Dedifferentiated amniotic fluid mesenchymal stem cell (primary cell): Measurements from ENCODE around the gene TEX14.
"Not testable (repeated sequence)": the region's sequence is repeated elsewhere in the genome, so short reads cannot be mapped to it uniquely, and the experiment has no call there.

ENCODE experiments used
- DNase-seq: peaks from one replicate; pipeline ENCODE4 v3.0.0-alpha.2; 2016; ENCODE audit errors: extremely low spot score

Gene TEX14

GRCh38 chr17:58597371-58597770 lies 94.5 kb downstream of the TEX14 start:
- DNase-seq, result no peak

- DNase-seq, result no peak
Observed at GRCh38 chr17:58595194-58595792, 96.6 kb downstream of the TEX14 start.

DNA sequence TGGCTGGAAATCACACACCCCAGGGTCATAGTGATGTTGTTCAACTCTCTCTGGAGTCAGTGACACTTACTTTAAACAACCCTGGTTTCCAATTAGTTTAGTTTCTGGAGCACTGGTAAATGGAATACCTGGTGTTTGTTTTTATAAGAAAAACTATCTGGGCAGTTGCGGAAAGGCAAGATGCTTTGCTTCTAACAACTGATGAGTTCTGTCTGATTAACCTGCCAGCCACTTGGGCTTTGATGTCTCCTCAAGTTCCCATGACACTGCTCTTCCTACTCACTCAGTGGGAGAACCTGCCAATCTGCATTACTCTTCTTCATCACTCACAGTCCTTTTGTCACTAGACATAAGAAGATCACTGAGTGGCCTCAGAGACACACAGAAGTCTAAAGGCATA lies 98.7 kb downstream of the TEX14 start:
- no peak for DNase-seq

GRCh38 chr17:58591455-58591854 lies 100.4 kb downstream of the TEX14 start:
- no peak for DNase-seq

DNA sequence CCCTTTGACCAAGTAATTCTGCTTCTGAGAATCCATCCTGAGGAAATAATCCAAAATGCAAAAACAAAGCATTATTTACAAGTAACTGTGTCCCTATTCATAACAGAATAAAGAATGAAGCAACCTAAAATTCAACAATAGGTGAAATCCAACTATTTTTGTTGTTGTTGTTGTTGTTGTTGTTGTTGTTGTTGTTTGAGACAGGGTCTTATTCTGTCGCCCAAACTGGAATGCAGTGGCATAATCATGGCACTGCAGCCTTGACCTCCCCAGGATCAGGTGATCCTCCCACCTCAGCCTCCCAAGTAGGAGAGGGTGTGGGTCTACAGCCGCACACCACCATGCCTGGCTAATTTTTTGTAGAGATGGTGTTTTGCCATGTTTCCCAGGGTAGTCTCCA lies 101.5 kb downstream of the TEX14 start:
- no peak for DNase-seq

GRCh38 chr17:58587713-58588117 lies 104.1 kb downstream of the TEX14 start:
- peak; percentile 35 for DNase-seq

DNA sequence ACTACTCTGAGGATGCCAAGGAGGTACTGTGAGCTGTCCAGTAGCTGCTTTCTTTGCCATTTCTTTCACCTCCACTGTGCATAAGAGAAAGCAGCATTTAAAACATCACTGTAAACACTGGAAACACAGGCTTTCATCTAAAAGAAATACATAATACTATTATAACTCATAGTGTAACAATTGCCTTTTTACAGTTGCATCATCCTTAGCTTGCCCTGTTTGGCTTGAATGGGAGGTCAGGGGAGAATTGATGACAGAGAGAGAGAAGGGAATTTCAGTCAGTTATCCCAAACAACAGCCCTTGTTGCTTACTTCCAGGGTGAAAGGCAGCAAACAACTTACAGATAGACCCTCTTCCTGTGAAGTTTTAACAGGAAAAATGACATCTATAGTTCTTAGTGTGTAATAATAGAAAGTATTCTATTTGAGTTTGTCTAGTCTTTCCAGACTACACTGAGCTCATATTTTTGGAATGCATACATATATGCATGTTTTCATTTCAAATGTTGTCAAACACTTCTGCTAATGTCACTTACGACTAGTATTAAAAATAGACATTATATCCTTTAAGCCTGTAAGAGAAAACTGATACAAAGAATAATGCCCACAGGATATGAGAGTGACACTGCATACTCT lies 105.7 kb downstream of the TEX14 start:
- DNase-seq, result peak; percentile 21

- DNase-seq, result no peak
Observed at GRCh38 chr17:58585554-58585953, 106.3 kb downstream of the TEX14 start.

DNA sequence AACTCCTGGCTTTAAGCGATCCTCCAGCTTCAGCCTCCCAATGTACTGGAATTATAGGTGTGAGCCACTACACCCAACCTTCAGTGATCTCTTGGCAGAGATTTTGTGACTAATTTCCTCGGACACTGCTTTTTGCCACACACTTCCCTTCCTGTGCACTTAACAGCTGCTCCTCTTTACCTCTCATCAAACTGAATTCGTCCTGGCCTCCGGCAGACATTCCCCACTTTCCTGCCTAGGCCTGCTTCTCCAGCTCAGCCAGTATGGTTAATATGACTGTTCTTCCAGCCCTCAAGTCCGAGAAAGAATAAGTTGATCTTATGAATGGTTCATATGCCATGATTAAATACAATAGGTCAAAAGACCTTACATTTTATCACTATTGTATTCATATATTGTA lies 108.4 kb downstream of the TEX14 start:
- no peak for DNase-seq

DNA sequence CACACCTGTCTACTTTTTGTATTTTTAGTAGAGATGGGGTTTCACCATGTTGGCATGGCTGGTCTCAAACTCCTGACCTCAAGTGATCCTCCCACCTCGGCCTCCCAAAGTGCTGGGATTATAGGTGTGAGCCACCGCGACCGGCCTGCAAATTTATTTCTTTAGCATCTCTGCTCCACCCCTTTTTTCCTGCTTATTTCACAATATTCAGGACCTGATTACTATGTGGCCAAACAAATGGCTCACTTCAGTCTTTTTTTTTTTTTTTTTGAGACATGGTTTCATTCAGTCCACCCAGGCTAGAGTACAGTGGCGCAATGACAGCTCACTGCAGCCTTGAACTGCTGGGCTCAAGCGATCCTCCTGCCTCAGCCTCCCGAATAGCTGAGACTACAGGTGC lies 109.1 kb downstream of the TEX14 start:
- DNase-seq, result not testable (repeated sequence)

GRCh38 chr17:58580671-58581070 lies 111.2 kb downstream of the TEX14 start:
- no peak for DNase-seq

- peak; percentile 38 for DNase-seq
Observed at GRCh38 chr17:58577696-58578095, 114.1 kb downstream of the TEX14 start.

DNA sequence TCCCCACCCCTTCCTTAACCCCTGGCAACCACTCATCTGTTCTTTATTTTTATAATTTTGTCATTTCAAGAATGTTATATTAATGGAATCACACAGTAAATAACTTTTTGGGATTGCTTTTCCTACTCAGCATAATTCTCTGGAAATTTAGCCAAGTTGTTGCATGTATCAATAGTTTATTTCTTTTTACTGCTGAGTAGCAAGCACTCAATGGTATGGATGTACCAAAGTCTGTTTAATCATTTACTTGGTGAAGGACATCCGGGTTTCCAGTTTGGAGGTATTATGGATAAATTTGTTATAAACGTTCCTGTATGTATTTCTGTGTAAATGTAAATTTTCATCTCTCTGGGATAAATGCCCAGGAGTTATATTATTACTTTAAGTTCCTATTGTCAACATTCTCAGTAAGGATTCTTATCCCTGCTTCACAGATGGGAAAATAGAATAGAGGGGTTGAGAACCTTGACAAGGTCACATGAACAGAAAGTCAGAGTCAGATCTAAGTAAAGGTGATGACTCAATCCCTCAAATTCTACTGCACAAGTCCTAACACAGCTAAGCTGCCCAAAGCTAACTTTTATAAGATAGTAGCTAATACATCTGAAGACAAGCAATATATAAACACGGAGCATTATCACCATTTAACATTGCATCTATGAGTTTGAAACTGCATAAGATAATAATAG lies 115.0 kb downstream of the TEX14 start:
- no peak for DNase-seq

- DNase-seq, result no peak
Observed at GRCh38 chr17:58575511-58575910, 116.3 kb downstream of the TEX14 start.

DNA sequence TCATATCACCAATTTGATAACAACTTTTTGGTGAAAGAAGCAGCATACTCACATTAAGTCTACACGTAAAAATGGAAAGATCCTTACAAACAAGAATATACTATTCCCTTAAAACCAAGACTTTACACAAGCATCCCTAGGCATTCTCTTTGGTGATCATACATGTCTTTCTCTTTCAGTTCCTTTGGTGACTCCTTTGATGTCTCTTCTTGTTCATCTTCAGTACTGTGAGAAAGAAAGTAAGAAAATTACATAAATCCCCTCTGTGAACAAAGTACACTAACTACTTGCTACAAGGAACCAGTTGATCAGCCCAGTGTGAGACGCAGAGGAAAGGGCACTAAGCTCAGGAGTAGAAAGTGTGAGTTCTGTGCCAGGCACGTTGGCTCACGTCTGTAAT lies 117.8 kb downstream of the TEX14 start:
- DNase-seq, result no peak

- DNase-seq, result no peak
Observed at GRCh38 chr17:58572846-58573245, 119.0 kb downstream of the TEX14 start.

DNA sequence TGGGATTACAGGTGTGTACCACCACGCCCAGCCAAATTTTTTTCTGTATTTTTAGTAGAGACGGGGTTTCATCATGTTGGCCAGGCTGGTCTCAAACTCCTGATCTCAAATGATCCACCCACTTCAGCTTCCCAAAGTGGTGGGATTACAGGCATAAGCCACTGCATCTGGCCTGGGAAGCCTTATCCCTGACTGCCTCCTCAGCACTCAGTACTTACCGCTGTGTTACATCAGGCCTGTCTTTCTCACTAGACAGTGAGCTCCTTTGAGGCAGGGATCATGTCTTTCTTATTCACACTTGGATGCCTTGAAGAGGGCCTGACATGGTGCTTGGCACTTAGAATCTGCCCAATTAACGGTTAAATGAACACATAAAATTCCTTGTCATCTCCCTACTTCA lies 121.1 kb downstream of the TEX14 start:
- DNase-seq, result no peak

DNA sequence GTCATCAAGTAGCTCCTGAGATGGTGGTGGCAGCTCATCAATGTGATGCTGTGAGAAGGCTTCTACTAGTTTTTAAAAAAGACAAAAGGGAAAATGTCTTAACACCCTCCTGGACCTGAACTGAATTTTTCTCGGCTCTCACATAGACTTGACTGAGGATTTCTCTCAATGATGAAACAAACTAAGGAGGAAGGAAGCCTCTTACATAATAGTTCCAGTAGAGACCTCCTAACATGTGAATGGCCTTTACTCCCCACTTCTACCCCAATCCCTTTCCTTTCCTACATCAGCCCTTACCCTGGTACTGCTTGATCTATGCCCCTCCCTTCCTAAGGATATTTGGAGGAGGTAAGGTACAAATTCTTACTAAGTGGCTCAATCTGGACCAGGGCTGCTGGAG lies 122.6 kb downstream of the TEX14 start:
- DNase-seq, result no peak

DNA sequence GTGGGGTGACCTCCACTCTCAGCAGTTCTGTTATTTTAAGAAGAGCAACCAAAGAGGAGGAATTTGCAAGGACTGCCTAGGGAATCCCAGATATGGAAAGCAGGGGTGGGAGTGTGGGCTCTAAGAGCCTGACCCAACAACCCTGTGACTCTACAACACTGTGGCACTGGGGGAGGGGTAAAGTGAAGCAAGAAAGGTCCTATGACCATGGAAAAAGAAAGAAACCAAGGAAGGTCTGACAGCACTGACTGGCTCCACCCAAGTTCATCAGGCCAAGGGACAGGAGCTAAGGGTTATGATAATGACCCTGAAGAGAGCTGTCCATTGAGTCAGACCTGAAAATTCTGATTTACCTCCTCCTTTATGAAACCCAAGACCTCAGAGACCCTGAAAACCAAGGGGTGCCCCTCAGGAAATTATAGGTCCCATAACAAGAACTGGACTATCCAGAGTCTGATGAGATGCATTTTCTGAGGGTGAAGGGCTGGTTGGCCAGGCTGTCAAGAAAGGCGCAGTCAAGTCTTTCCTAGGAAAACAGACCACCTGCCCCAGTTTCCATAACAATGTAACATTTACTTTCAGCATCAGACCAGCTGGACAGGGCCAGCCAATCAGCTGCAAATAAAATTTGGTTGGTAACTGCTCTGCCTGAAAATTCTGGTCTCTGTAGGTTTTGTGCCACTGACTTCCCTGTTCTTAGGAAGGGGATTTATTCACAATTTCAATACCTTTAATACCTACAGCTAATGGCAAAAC lies 123.6 kb downstream of the TEX14 start:
- DNase-seq, result no peak

- DNase-seq, result no peak
Observed at GRCh38 chr17:58565389-58566311, 126.2 kb downstream of the TEX14 start.

DNA sequence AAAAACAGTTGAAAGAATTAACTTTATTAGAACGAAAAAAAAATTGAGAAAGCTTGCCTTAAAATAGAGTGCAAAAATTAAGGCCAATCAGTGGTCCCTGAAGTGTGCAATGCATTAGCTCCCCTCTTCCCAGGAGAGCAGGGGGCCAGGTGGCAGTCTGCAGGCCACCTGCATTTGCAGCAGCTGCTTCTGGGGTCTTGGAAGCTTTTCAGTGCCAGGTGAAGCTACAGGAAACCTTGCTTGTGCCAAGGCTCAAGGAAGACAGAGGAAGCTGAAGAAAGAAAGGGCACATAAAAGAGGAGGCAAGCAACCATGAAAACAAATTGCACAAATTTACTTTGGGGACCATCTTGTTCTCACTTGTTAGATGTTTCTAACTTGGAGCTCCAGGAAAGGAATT lies 126.9 kb downstream of the TEX14 start:
- DNase-seq, result no peak

DNA sequence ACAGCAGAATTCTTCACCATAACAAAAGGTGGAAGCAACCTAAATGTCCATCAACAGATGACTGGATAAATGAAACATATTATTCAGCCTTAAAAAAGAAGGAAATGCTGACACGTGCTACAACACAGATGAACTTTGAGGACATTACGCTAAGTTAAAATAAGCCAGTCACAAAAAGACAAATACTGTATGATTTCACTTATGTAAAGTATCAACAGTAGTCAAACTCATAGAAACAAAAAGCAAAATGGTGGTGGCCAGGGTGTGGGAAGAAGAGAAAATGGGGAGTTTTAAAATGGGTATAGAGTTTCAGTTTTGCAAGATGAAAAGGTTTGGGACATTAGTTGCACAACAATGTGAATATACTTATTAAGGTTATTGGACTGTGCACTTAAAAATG lies 127.6 kb downstream of the TEX14 start:
- DNase-seq, result no peak
